Erythroblast (primary cell): ENCODE measurements around the gene GRM7.

Experiments
- DNase-seq, 2 experiments: peaks; one replicate each; lab custom pipeline; 2025; lab: John Stamatoyannopoulos, UW
- GATA1 ChIP-seq: IDR thresholded peaks from 2 replicates; pipeline ENCODE4 v1.6.1; 2011; ENCODE audit warnings: low read depth, mild to moderate bottlenecking, control low read depth, low read length, moderate library complexity
- POLR2A ChIP-seq: IDR thresholded peaks from 2 replicates; pipeline ENCODE4 v1.6.1; 2011; ENCODE audit warnings: mild to moderate bottlenecking, low read length

GRM7 gene

DNA sequence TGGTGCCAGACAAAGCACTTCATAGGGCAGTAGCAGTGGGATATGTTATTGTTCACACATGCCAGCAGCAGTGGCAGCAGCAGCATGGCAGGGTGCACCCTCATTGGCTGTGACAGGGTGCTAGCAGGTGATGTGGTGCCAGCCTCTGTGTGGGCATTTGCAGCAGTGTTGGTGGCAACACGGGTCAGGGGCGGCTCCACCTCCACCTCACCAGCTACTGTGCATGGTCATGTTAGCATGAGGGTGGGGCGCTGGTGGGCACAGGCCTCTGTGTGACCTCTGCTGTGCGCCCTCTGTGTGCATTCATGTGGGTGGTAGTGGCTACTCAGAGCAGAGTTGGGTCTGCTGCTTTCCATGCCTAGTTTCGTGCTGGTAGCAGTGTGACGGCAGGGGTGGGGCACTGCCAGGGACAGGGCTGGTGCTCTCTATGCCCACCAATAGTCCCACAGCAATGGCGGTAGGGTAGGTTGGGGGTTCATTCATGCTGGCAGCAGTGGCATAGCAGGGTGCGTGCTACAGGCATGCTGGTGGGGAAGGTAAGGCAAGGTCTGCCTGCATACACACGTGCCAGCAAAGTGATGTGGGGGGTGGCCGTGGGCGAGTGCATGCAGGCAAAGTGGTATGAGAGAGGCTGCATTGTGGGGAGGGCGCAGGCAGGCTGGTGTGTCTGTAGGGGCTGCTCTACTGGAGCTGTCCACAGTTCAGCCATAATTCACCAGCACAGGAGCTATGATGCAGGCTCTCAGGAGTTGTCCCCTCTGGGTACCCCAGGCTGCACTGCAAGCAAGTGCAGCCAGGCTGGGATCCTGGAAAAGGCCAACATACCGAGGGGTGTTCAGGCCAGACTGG, 402.7 kb downstream of the GRM7 start:
- no peak for DNase-seq
- no peak for TF ChIP-seq POLR2A
- TF ChIP-seq GATA1, result no peak

GRCh38 chr3:7264196-7264526, 403.2 kb downstream of the GRM7 start:
- TF ChIP-seq POLR2A (no peak), GATA1 (no peak)
- DNase-seq, result no peak

GRCh38 chr3:7265736-7266135, 404.8 kb downstream of the GRM7 start:
- TF ChIP-seq POLR2A (no peak), GATA1 (no peak)
- no peak for DNase-seq

- TF ChIP-seq POLR2A (no peak), GATA1 (no peak)
Measured at GRCh38 chr3:7266551-7266950, 405.6 kb downstream of the GRM7 start.

DNA sequence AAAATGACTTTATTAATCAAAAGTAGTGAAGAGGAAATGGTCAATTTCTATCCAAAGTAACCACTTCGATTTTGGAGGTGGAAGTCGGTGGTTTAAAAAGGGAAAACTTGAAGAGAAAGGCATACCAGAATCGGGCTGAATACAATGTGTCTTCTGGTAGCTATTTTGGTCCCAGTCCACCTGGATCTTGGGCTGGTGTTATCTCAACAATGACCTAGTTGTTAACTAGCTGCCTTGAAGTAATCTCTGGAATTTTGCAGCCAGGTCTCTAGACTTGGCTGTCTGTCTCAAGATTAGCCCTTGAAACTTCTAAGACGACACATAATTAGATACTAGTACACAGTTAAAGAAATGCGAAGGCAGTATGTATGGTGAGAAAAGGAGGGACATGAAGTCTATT, 409.8 kb downstream of the GRM7 start:
- DNase-seq, result no peak
- no peak for TF ChIP-seq POLR2A
- TF ChIP-seq GATA1, result no peak

More at GRCh38 chr3:7266551-7266950, 405.6 kb downstream of the GRM7 start:
- no peak for DNase-seq

DNA sequence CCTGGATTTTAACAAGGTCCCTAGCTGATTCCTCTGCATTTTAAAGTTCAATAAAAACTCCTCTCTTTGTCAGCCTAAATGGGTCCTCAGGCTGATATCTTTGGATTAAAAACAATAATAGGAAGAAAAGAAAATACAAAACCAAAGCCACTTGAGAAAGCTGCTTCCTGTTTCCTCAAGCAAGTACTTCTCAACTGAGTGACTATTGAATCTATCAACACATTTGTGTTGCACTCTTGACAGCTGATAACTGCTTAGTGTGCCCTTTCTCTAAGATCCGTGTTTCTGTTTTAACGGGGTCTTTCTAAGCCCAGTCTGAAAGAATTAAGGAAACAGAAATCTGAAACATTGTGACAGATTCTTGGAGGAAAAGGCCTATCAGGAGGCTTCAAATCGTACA, 410.7 kb downstream of the GRM7 start:
- no peak for DNase-seq
- TF ChIP-seq GATA1 (no peak), POLR2A (no peak)

- DNase-seq, result no peak
- TF ChIP-seq POLR2A (no peak), GATA1 (no peak)
Measured at GRCh38 chr3:7272203-7272602, 411.3 kb downstream of the GRM7 start.

DNA sequence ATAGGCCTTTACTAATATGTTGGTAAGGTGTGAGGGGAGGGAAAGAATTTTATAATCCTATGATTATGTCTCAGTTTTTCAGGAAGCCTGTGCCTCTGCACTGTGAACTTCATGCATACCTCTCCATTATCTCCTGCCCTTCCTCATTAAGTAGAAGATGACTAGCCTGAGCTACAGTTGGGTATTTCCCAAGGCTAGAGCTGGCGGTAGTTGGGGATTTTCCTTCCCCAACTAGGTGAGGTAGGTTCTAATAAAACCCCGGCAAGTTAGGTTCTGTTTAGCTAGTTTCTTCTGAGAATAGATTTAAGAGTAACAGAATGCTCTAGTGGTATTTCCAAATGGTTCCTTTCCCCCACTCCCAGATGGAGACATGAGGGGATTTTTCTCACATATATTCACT, 414.5 kb downstream of the GRM7 start:
- no peak for TF ChIP-seq GATA1
- no peak for TF ChIP-seq POLR2A
- no peak for DNase-seq

- DNase-seq, result no peak
- TF ChIP-seq POLR2A, result no peak
- TF ChIP-seq GATA1, result no peak
Measured at GRCh38 chr3:7280318-7280717, 419.4 kb downstream of the GRM7 start.

GRCh38 chr3:7282988-7283387, 422.1 kb downstream of the GRM7 start:
- TF ChIP-seq POLR2A, result no peak
- TF ChIP-seq GATA1, result no peak
- no peak for DNase-seq

DNA sequence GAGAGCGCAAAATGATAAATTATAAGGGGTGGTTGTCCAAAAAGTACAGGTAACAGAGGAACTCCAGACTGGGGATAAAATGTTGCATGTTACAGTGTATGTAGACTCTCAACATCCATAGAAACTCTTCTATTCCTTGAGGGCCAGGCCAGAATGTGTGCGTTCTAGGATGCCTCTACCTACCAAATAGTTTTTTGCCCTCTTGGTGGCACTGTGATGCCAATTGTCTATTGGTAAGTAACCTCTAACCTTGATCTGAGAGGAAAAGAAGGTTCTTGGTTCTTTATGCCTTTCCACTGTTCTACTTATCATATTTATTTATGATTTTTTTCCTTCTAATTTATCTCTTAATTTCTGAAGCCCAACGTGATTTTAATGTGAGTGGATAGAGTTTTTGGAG, 424.6 kb downstream of the GRM7 start:
- no peak for TF ChIP-seq GATA1
- no peak for TF ChIP-seq POLR2A
- DNase-seq, result no peak

- no peak for TF ChIP-seq GATA1
- TF ChIP-seq POLR2A, result no peak
- DNase-seq, result no peak
Measured at GRCh38 chr3:7288133-7288532, 427.2 kb downstream of the GRM7 start.

- TF ChIP-seq GATA1 (no peak), POLR2A (no peak)
- DNase-seq, result no peak
Measured at GRCh38 chr3:7289121-7289520, 428.2 kb downstream of the GRM7 start.

- no peak for TF ChIP-seq GATA1
- TF ChIP-seq POLR2A, result no peak
- no peak for DNase-seq
Measured at GRCh38 chr3:7290077-7290825, 429.3 kb downstream of the GRM7 start.

GRCh38 chr3:7292362-7292761, 431.4 kb downstream of the GRM7 start:
- DNase-seq, result no peak
- TF ChIP-seq GATA1 (no peak), POLR2A (no peak)
